Stimulated activated CD4-positive, alpha-beta T cell treated with anti-CD3 and anti-CD28 coated beads, Interleukin-4, amount 100 ng/mL, for 48 hours (primary cell): ENCODE results near the gene HPS1.

Source experiments
- DNase-seq, 2 donors: peaks; one replicate each; pipeline ENCODE4 v3.0.0-alpha.2; 2020; ENCODE audit warnings: low read depth in 2 of 2

Gene HPS1

DNA sequence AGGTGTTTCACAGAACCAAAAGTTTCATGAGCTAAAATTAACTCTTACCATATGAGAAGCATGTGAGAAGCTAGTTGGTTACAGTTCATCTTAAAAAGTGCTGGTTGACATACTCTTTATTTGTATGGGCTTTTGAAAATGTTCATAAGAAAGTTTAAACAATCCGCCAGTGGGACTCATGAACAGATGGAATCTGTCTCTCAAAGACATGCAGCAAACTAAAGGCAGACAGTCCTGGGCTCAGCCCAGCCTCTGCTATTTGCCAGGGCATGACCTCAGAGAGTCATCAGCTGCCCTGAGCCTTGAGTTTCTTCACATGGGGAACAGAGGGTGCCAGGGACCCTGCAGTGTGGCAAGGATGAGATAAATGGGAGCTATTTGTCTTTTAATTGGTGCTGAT lies 35.0 kb downstream of the HPS1 start:
- no peak for DNase-seq

DNA sequence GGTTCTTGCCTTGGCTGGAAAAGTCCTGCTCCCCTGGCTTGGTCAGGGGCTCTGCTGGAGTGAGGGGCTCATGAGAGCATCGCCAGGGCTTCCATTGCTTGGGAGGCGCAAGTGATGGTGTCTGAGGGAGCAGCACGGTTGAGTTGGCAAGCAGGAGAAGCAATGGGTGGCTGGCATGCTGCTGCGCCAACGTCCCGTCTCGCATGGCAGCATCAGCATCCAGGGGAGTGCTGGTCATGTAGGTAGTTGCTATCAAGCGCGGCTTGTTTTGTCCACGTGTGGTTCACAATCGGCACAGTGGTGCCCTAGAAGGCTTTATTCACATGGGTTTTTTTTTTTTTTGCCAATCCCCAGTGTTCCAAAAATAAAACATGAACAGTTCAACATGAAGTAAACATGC lies 35.6 kb downstream of the HPS1 start:
- DNase-seq: no peak

DNA sequence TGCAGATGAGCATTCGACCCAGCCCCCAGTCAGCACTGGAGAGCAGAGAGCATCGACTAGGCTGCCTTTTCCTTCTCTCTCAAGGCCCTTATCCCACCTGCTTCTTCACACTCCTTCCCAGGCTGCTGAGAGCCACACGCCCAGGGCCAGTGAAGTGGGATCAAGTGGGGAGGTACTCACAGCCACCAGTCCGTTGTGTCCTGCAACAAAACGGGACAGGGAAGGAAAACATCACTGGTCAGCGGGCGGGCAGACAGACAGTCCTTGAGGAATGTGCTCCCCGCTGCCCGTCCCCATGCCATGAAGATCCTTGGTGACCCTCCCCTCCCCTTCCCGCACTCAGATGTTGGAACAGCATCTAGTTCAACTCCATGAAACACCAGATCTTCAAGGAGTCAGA lies 36.0 kb downstream of the HPS1 start:
- DNase-seq: no peak

DNA sequence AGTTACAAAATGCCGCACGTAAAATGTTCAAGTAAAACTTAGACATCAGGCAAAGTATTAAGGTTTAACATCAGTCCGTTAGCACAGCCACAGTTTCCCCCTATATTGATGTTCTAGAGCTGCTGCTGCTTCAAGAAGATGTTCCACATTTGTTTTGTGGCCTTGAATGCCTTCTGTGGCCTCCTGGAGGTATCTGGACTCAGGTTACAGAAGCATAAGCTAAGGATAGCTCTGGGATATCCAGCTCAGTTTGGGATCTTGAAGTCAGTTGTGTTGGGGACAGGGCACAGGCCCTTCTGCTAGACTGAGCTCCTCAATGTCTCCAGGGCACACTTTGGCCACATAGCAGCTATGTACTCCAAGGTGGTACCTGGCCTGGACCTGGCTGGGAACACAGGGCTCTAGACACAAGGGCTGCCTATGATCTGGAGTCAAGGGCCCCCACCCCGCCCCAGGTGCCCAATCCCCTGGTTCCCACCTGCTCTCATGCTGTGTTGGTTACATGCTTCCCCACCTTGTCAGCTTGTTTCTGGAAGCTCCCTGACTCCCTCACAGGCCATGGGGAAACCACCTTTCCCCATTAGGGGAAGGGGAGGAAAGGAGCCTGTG lies 36.5 kb downstream of the HPS1 start:
- no peak for DNase-seq

DNA sequence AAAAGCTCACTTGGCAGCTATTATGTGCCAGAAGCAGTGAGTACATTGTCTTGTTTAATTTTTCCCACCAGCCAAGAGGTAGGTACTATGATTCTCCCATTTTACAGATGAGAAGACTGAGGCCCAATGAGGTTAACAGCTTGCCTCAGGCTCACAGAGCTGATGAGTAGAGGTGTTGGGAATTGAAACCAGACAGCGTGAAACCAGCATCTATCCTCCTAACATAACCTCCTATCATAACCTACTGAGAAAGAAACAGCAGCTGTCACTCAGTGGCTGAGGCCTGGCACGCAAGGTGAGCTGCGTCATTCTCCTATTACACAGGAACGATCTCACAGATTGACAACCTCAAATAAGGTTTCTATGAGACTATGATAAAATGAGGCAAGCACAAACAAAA lies 37.9 kb downstream of the HPS1 start:
- DNase-seq: no peak

DNA sequence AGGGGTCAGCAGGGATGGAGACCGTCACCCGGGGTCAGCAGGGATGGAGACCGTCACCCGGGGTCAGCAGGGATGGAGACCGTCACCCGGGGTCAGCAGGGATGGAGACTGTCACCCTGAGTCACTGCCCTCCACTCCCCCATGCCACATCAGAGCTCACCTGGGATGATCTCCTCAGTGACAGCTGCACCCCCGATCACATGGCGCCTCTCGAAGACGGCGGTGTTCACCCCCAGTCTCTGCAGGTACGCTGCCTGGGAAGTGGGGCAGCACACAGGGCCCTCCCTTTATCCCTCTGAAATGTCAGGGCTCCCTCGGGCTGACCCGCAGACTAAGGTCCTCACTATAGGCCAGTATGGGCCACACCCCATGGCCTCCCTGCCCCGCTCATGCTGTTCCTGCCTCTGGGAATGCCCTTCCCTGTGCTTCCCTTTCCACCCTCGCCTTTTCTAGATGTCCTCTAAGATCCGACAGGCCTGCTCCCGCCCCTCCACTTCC lies 38.9 kb downstream of the HPS1 start:
- DNase-seq: no peak

DNA sequence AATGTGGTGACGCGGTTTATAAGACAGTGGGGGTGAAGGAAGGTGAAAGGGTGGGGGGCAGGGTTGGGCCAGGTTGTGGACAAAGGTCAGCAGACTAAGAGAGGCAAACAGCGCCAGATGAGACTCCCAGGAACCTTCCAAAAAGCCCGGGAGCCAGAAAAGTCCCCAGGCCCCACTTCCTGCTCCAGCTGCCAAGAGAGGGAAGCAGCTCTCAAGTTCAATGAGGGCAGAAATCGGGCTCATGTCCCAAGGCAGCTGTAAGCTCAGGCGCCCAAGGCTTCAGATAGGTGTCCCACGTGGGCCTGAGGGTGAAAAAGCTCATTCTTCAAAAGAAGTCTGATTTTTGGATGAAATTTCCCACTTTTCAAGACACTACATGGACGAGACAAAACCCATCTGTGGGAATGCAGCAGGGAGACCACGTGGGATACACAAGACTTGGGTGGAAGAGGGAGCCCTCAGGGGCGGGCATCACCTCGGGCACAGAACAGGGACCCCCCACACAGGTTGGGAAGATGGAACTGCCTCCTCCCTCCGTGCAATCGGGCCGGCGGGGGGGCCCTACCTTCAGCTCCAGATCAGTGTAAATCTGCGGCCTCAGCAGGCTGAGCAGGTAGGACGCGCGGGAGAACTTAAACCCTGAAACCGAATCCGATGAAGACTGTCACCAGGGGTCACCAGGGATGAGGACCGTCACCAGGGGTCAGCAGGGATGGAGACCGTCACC lies 39.6 kb downstream of the HPS1 start:
- no peak for DNase-seq

DNA sequence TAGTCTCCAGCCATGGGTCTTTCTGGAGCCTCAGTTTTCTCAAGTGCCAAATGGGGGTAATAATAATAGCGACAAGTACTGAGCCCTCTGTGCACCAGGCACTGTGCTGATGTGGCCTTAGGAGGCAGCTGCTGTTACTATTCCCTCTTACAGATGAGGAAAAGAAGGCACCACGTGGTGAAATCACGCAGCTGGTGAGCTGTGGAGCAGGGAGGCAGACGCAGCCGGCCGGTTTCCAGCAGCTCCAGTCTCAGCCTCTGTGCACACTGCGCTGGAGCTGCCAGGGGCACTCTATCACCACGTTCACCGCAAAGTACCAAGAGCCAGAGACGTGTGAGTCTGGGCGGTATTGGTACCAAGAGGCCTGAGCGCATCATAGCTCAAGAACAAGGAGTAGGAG lies 41.3 kb downstream of the HPS1 start:
- DNase-seq: no peak

DNA sequence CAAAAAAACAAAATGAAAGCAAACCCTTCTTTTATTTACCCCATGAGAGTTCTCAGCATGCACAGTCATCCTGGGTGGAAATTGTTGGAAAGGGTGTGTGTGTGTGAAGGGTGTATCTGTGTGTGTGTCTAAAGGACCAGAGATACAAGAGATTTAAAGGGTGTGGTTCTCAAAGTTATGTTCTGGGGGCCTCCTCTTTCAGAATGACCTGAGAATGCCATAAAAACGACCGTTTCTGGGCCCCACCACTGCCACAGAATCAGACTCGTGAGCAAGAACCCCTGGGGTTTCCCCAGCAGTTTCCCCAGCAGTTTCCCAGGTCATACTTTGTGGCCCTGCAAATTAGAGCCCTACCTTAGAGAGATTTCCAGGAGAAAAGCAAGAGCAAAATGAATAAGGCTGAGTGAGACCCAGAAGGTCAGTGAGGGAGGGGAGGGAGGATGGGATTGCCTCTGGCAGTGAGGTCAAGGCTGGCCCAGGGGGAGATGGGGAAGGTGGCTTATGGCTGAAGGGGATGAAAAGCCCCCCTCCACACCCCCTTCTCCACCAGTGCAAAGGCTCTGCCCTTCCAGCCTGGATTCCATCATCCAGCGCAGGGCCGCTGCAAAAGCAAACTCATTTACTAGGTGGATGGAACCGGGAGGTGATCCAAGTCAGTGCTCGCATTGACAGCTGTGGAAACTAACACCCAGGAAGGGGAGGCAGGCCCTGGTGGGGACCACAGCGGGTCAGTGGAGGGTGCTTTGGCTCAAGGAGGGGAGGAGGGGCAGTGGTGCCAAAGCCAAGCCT lies 42.0 kb downstream of the HPS1 start:
- DNase-seq: no peak

DNA sequence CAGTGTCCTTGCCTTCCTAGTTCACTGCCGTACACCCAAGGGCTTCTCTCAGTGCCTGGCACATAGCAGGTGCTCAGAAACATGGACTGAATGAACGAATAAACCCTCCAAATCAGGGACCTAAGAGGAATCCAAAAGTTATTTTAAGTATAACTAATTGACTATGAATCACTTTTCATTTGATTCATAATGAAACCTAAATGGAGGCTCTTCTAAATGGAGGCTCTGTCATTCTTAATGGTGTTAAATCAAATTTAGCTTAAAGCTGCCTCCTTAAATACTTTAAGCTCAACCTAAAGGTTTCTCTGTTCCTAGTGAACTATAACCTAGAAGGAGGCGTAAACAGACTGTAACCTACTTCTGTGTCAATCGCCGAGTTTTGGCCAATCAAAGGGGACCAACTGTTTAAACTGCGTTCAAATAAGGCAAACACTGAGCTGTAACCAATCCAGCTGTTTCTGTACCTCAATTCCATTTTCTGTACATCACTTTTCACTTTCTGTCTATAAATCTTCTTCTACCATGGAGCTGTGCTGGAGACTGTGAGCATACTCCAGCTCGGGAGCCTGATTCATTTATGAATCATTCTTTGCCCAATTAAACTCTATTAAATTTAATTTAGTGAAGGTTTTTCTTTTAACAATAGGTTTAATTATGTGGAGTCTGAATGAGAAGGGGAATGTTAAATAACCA lies 42.8 kb downstream of the HPS1 start:
- DNase-seq: no peak

DNA sequence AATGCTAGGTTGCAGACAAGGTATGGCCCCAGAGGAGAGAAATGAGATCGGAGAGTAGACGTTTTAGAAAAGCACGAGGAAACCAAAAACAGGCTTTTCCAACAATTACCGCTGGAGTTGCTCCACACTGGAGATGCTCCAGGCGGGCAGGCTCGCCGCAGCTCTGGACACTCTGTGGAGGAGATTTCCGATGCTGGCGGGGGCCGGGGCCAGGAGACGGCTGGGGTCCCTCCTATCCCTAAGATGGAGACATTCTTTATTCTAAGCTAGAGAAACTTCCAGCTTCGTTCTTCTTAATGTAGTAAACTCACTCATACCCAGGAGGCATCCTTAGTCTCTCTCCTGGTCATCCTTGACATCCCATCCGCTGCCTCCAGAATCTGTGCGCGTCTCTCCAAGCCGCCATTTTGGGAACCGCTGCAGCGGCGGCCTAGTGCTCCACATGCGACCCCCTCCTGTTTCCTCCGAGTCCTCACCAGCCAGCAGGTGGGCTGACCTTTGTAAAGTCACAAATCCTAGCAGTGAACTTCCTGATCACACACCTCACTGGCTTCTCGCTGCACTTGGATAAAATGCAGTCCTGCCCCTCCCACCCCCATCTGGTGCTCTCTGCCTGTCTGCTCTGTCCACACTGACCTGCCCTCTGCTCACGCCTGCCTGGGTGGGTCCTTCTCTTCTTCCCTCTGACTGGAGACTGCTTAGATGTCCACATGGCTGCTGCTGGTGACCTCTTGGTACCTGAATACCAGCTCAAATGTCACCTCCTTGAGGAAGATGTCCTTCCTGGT lies 43.6 kb downstream of the HPS1 start:
- DNase-seq: no peak

DNA sequence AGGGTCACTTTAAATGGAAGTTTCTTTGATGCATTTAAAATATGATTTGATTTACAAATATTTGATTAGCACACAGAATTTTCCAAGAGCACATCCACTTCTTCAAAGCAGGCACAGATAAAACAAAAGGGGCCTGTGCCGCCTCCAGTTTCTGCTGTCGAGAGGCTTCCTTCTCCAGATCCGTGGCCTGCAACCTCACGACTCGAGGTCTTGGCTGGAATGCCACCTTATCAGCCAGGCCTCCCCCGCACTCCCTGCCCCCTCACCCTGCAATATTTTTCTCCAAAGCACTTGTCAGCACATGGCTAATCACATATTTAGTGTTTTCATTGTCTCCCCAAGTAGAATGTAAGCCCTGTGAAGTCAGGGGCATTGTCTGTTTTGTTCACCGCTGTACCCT lies 44.3 kb downstream of the HPS1 start:
- DNase-seq: no peak

DNA sequence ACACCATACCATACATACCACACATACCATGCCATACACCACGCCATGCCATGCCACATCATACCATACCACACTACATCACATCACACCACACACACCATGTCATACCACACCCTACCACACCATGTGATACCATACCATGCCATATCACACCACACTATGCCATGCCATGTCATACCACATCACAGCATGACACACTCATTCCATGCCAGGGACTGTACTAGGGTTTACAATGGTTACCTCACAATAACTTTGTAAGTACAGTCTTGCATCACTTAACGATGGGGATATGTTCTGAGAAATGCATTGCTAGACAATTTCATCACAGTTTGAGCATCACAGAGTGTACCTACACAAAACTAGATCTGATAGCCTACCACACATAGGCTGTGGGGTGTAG lies 46.3 kb downstream of the HPS1 start:
- no peak for DNase-seq

DNA sequence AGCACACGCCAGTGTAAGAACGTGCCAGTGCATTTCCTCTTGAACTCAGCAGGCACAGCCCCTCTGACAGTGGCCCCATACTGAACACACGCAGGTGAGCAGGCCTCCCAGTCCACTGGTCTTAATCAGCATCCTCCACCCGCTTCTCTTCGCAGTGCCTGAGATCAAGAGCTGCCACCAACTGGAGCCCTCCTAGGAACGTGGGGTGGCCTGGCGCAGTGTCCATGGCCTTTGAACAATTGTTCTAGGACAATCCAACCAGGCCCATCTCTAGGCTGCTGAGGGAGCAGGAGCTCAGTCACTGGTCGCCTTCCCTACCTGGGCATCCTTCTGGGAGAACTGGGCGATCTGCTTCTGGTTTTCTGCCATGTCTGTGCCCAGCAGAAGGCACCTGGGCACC lies 47.0 kb downstream of the HPS1 start:
- no peak for DNase-seq

DNA sequence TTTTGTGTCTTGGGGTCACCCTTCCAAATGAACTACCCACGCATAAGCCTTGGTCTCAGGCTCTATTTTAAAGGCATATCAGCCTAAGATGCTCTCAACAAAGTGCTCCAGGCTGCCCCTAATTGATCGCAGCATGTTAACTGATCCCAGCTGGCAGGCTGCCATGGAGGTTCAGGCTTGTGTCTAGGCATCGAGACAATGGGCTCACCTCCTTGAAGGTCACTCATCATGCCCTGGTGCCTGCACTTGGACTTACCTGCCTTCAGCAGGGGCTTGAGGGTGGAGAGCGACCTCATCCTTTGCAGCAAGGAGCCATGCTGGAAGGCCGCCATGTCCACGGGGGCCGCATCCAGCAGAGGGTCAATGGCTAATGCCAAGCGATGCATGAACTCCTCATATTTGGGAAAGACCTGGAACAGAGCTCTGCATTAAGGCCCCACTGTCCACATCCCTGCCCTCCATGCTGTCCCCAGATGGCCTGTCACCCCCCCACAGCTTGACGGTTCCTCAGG lies 49.6 kb downstream of the HPS1 start:
- no peak for DNase-seq

DNA sequence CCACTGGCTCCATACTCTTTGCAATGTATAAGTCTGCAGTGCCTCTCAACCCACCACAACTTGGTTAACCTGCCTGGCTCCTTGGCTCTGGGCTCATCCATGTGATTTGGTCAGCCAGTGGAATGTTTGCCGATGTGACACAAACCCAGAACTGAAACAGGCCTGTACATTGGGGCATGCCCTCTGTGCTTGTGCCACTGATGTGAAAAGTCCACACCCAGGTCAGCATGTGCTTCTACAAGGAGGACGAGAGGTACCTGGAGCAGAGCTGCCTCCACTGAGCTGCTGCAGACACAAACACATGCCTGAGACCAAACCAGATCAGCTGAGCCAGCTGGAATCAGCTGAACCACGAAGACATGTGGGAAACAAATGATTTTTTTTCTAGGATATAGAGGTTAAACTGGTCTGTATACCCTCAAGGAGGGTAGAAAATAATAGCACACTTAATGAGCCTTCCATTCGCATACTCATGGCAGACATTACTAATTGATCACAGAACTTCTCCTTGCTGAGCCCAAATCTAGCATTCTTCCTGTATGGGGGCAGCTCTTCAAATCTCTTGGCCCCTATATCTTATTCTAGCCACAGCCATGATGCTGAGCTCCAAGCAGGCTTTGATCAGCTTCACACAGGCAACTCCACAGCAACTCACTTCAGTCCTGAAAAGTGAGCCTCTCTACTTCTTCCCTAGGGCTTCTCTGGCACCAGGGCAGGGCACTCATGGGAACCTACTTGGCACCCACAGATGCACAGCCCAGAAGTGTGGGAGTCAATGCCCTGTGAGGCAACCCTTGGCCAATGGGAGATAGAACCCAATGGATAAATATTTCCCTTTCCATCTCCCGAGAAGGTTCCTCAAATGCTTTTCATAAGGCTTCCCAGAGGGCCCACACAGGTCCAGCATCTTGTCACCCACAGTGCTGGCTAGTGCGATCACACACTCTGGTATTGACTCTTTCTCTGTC lies 50.4 kb downstream of the HPS1 start:
- no peak for DNase-seq

DNA sequence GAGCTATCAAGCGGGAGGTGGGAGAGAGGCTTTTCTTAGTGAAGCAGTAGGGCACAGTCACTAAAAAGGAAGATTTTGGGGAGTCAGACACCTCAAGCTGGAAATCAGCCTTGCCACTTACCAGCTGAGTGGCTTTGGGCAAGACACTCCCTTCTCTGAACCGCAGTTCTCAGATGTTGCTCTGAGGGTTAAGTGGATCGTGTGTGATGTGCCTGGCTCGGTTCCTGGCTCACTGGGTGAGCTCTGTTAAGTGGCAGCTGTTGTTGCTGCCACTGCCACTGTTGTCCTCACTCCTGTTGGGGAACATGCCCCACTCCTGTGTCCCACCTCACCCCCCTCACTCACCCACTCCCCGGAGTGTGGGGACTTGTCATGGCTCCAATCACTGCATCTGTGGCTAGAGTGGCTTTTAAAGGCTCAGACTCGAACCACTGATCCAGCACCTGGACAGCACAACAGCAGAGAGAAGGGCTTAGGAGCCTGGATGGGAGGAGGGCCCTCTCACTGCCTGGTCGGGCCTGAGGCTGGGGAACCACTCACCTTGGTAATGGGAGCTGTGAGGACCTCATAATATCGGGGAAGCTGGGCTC lies 51.8 kb downstream of the HPS1 start:
- DNase-seq: no peak

DNA sequence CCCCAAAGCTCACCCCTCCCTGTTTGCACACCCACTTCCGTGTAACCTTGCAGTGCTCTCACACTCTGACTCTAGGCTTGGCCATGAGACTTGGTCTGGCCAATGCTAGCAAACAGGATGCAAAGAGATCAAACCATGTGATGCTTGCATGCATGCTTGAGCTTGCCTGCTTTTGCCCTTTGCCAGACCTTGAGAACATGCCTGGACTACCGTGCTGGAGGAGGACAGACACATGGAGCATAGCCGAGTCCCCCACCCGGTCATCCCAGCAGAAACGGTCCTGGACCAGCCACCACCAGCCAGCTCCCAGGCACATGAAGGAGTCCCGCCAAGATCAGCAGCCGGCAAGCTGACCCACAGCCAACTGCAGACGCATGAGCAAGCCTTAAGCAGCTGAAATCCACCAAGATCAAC lies 55.1 kb downstream of the HPS1 start:
- no peak for DNase-seq

DNA sequence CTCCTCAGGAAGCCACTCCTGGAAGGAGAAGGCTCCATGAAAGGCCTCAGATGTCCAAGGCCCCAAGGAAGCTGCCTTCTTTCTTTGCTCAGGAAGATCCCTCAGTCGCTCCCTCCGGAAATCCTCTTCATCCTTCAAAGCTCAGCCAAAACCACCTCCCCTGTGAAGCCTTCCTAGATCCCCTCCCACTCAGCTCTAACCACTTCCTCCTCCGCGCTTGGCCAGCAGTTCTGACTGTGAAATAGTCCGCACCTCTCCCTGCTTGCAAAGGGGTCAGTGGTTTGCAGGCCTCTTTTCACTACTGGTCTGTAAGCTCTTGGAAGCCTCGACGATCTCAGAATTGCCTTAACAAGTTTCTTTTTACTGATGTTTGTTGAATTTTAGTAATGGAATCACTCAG lies 55.7 kb downstream of the HPS1 start:
- DNase-seq: no peak

DNA sequence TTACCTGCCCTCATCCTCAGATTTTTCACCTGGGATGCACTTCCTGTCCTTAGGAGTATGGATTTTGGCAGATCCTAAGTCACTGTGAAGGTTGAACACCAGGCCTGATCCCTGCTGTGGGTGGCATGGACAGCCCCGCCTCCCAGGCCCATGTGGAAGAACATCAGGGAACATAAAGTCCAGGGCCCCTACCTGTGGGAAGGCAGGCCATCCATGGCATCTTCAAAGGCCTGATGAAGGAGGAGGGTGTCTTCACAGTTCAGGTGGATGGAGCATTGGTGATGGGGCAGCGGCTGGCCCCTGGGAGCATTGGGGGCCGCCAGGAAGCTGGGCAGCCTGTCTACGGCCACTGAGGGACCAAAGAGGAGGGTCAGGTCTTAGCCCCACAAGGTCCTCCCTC lies 56.3 kb downstream of the HPS1 start:
- DNase-seq: no peak
